NCI-H2227 treated with DMSO at 0.1 percent for 48 hours (cell line): ENCODE data around the gene SMIM22.

Experiments
- DNase-seq: peaks from one replicate; lab custom pipeline; 2025; lab: John Stamatoyannopoulos, UW

The SMIM22 gene

GRCh38 chr16:4814542-4815173, 19.5 kb downstream of the SMIM22 start:
- DNase-seq: no peak

- no peak for DNase-seq
Observed at GRCh38 chr16:4820652-4821051, 25.5 kb downstream of the SMIM22 start.

- no peak for DNase-seq
Observed at GRCh38 chr16:4825196-4825595, 30.0 kb downstream of the SMIM22 start.

GRCh38 chr16:4826526-4826925, 31.4 kb downstream of the SMIM22 start:
- DNase-seq: no peak

GRCh38 chr16:4826980-4827379, 31.8 kb downstream of the SMIM22 start:
- no peak for DNase-seq

GRCh38 chr16:4828567-4829321, 33.6 kb downstream of the SMIM22 start:
- no peak for DNase-seq

GRCh38 chr16:4830408-4830807, 35.2 kb downstream of the SMIM22 start:
- DNase-seq: no peak

- no peak for DNase-seq
Observed at GRCh38 chr16:4831616-4832015, 36.4 kb downstream of the SMIM22 start.

GRCh38 chr16:4832698-4833343, 37.7 kb downstream of the SMIM22 start:
- DNase-seq: no peak

GRCh38 chr16:4833584-4833983, 38.4 kb downstream of the SMIM22 start:
- DNase-seq: no peak

GRCh38 chr16:4836727-4837126, 41.6 kb downstream of the SMIM22 start:
- DNase-seq: no peak

- DNase-seq: no peak
Observed at GRCh38 chr16:4837733-4838501, 42.7 kb downstream of the SMIM22 start.

- DNase-seq: no peak
Observed at GRCh38 chr16:4839942-4840341, 44.8 kb downstream of the SMIM22 start.

- DNase-seq: no peak
Observed at GRCh38 chr16:4840984-4841383, 45.8 kb downstream of the SMIM22 start.
